ENCODE data around the gene INMT.

DNA sequence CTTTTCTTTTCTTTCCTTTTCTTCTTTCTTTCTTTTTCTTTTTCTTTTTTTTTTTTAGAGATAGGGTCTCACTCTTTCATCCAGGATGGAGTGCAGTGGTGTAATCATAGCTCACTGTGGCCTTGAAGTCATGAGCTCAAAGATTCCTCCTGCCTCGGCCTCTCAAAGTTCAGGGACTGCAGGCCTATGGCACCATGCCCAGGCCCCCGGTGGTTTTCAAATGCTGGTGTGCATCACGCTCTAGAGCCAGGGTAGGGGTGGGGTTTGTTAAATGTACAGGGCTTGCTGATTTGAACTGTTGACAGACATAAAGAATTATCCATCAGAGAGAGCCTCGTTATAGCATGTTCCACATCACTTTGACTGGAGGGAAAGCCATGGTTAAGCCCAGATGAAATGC lies 25.0 kb downstream of the INMT start:
- TF ChIP-seq, protein P1, sequence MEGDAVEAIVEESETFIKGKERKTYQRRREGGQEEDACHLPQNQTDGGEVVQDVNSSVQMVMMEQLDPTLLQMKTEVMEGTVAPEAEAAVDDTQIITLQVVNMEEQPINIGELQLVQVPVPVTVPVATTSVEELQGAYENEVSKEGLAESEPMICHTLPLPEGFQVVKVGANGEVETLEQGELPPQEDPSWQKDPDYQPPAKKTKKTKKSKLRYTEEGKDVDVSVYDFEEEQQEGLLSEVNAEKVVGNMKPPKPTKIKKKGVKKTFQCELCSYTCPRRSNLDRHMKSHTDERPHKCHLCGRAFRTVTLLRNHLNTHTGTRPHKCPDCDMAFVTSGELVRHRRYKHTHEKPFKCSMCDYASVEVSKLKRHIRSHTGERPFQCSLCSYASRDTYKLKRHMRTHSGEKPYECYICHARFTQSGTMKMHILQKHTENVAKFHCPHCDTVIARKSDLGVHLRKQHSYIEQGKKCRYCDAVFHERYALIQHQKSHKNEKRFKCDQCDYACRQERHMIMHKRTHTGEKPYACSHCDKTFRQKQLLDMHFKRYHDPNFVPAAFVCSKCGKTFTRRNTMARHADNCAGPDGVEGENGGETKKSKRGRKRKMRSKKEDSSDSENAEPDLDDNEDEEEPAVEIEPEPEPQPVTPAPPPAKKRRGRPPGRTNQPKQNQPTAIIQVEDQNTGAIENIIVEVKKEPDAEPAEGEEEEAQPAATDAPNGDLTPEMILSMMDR (conservative IDR thresholded peaks at IDR 0.05; ENCODE audit: low read length), result no peak
- no peak for TF ChIP-seq EZH2phosphoT487 (IDR thresholded peaks at IDR 0.05; ENCODE audit: borderline replicate concordance, low read depth, low read length)
